Kidney capillary endothelial cell (primary cell): ENCODE results near the gene HGS.

Experiments used
- DNase-seq: peaks from one replicate; pipeline ENCODE4 v3.0.0-alpha.2; 2018; ENCODE audit warnings: low spot score

Gene HGS

GRCh38 chr17:81703747-81704654 is 20.2 kb downstream of the HGS start:
- DNase-seq: no peak

DNA sequence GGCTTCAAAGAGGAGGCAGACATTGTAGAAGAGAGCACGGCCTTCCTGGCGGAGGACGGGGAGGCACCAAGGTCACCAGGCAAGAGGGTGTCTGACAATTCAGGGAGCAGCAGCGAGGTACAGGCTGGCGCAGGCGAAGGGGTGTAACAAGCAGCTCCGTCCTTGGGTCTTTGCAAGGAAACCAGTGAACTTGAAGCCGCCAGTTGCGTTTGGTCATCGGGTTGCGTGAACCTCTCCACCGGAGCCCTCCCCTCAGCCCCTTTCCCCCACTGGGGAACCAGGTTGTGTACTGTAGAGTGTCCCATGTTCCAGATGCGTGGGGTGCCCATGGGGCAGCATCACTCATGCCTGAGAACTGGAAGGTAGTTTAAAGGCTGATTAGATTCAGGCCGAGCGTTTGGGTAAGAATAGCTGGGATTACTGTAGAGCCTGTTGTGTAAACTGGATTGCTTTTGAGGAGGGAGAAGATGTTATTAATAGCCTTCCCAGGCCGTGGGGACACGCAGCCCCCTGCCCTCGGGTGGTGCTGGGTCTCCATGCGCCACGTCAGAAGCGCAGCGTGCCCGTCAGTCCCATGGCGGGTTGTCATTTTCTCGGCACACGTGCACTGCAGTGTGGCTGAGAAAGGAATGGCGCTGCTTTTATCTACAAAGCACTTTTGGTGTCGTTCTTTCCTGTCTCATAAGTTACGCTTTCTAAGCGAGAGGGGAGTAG is 21.9 kb downstream of the HGS start:
- DNase-seq: no peak

GRCh38 chr17:81706232-81706611 is 22.4 kb downstream of the HGS start:
- no peak for DNase-seq

DNA sequence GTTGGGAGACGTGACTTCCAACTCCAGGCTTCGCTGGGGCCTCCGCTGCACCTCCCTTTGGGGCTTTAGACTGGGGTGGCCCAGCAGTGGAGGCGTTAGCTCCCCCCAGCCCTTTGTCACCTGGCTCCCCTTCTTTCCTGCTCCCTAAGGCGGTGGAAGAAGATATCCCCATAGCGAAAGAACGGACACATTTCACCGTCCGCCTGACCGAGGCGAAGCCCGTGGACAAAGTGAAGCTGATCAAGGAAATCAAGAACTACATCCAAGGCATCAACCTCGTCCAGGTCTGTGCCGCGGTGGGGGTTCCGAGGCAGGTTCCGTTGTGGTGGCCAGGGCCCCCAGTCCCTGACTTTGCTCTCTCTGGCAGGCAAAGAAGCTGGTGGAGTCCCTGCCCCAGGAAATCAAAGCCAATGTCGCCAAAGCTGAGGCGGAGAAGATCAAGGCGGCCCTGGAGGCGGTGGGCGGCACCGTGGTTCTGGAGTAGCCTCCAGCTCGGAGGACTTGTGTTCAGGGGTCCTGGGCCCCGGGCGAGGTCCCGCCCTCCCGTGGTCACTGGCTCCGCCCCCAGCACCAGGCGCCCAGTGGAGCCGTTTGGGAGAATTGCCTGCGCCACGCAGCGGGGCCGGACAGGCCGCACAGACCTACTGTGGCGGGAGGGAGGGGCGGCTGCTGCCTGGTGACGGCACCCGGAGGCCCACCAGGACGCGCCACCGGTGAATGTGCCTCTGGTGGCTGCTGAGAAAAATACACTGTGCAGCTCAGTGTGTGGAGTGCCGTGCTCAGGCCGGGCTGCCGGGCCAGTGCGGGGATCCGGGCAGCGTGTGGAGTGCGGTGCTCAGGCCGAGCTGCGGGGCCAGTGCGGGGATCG is 23.2 kb downstream of the HGS start:
- DNase-seq: no peak

DNA sequence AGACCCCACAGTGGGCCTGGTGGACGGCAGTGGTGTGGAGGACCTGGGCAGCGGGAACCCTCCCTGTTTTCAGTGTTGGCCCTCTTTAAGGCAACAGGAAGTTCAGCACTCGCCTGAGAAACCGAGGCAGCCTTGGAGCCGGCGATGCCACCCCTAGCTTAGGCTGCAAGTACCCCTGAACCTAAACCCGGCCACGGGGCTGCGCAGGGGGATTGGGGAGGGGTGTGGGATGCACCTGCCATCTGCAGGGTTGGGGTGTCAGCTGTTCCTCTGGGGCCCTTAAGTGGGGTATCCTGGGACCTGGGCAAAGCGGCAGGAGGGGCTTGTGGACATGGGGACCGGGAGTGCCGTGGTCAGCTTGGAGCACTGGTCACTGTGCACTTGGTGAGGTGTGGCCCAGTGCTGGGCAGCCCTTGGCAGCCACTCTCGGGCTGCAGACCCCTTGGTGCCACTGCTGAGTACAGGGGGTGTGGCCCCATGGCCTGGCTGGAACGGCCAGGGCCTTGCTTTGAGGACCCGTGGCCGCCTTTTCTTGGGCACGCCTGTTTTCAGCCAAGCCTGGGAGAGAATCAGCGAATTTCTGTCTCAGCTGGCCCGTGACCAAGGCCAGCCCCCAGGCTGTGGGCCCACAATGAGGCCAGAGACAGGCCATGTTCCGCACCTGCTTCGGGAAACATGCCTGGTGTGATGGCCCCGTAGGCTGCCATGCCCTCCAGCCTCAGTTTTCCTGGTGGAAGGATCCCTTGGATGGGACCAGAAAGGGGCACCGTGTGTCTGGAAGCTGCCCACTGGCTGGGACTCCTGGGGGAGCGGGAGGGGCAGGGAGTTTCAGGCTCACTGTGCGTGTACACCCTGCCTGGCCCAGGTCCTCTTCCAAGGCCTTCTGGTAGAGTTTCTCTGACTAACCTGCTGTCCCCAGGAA is 24.2 kb downstream of the HGS start:
- no peak for DNase-seq

DNA sequence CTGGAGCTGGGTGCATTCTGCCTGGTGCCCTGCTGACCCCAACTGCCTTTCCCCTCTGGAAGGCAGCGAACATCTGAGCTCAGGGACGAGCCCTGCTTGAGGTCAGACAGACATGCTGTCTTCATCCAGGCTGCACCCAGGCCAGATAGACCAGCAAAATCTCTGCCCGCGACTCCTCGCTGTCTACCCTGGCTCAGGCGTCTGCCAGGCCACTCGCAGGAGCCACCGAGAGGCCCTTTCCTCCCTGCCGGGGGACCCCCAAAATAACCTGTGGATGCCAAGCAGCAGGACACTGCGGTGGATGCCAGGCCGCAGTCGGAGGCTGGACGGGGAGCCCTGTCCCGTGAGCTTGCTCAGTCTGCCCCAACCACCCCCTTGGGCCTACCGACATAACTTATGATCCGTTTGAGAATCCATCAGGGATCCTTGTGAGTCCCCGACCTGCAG is 25.0 kb downstream of the HGS start:
- DNase-seq: no peak

DNA sequence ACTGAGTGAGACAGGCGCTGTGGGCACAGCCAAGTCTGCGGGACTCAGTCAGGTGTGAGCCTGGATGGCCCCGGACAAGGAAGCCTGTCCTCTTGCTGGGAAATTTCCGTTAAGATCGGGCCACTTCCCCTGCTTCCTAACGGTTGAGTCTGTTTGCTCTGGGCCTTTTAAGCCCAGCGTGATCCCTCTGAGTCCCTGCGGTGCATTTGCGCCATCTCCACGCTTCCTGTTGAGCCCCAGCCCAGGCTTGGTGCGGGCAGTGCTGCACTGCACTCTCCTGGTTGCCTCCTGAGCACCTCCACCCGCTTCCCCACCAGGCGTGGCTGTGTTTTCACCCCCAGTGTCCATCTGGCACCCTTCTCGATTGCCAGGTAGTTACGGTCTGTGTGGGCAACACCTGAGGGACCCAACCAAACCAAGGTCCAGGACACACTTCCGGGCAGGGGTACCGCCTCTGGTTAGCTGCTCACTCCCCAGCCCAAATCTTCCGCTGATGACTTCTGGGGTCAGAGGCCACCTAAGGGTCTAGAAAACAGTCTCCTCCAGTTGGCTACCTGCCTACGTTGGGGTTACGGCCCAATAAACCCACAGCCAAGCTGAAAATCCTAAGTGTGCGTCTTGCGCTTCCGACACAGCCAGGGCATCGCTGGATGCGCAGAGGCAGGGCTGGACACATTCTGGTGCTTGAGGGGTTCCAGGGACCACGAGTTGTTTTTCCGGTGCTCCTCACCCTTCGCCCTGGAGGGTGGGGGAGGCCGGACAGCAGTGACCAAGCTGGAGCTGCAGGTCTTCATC is 26.9 kb downstream of the HGS start:
- DNase-seq: no peak

- peak; percentile 55 for DNase-seq
Observed at GRCh38 chr17:81711814-81712467, 28.1 kb downstream of the HGS start, which contains the start of gene SLC25A10. Gene SLC25A10 (plus strand): TSS chr17:81712284. CDS start chr17:81712427, 143 bp downstream.

DNA sequence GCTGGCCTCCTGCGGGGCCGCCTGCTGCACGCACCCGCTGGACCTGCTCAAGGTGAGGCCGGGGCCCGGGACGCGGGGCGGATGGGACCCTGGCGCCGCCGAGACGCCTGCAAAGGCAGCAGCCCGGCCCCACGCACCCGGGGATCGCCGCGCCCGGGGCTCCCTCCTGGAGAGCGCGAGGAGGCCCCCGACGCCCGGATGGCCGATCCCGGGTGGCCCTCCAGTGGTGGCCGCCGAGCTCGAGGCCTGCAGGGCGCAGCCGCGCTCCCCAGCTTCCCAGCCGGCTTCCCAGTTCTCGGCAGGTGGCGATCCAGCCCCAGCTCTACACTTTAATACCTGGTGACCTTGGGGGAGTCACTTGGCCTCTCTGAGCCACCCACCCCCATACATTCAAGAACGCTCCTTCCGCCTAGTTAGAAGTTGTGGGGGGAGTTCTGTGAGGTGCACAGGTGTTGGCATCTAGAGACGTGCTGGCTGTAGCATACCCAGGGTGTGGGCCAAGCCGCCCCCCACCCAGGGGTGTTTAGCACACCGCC is 28.7 kb downstream of the HGS start:
- no peak for DNase-seq

DNA sequence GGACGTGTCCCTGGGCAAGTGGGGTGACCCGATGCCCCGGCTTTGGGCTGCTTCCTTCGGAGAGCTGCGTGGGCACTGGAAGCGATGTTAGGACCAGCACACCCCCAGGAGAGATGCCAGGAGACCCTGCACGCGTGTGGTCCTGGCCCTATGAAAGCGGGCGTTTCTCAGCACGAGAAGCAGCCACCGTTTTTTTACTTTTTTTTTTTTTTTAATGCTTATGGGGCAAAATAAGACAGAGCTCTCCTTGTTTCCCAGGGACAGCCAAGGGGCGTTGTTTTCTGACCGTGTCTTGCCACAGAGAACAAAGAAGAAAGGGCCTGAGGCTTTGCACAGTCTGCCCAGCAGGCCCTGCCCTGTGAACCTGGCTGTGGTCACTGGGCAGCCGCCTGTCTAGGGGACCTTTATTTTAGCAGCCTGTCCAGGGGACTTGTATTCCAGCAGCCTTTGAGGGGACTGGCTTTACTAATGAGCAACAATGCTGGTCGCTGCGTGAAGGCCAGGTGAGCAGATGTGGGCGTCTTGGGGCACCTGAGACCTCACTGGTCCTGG is 29.3 kb downstream of the HGS start:
- no peak for DNase-seq

- DNase-seq: no peak
Observed at GRCh38 chr17:81713556-81714411, 30.0 kb downstream of the HGS start.

- no peak for DNase-seq
Observed at GRCh38 chr17:81714412-81715106, 30.7 kb downstream of the HGS start.

DNA sequence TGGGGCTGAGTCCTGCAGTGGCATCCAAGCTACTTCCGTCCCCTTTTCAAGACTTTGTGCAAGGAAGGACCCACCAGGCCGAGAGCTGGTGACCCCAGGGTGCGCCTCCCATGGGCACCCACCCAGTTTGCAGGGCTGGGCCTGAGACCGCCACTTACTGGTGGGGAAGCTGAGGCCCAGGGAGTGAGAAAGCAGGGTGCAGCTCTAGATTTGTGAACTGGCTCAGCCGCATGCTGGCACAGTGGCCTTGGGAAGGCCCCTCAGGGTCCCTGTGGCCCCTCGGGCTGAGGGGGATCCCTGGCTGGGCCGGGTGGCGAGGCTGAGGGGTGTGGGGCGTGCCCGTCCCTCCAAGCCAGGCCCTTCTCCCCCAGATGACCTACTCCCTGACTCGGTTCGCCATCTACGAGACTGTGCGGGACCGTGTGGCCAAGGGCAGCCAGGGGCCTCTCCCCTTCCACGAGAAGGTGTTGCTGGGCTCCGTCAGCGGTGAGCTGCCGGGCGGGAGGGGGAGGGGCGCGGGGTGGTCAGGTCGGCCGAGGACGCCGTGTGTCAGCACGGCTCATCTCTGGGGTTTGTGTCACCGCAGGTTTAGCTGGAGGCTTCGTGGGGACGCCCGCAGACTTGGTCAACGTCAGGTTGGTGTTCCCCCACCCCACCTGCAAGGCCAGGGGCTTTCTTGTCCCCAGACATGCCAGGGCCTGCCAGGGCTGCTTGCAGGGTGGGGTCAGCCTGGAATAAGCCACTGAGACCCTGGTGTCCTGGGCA is 31.5 kb downstream of the HGS start:
- DNase-seq: no peak

DNA sequence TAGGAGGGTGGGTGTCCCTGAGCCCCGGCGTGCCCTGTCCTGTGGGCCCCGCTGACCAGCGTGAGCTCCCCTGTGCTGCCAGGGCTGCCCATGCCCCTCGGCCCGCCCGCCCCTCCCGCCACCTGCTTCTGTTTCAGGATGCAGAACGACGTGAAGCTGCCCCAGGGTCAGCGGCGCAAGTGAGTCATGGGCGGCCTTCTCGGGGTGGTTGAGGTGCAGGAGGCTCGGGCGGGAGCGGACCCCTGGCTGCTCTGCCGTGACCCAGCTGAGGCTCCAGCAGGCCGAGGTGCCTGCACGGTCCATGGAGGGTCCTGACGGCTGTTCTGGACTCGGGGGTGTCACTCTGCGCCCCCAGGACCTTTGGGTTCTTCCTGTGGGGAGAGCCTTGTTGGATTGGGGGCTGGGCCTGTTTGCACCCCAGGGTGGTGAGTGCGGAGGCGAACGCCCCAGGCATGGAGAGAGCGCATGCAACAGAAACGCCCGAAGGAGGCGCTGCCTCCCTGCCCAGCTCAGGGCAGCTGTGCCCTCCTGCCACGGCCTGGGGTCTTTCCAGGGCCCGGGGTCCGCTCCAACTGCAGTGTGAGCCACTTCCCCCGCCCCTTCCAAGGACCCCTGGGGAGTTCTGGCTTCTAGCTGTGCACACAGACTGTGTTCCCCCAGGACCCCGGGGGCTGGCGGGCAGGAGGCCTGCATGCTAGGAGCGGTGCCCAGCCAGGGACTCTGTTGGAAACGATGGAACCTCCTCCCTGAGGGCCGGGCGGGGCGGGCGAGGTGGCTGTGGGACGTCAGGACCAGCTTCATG is 32.3 kb downstream of the HGS start:
- DNase-seq: no peak

GRCh38 chr17:81716674-81716996 is 32.8 kb downstream of the HGS start:
- DNase-seq: no peak
